PFSK-1 (cell line): ENCODE results near the gene CDC42BPB.

ENCODE experiments used
- FOXP2 ChIP-seq: optimal IDR thresholded peaks from 2 replicates; pipeline ENCODE3; 2011; ENCODE audit warnings: borderline replicate concordance, control low read depth, inconsistent platforms; ENCODE audit not compliant: insufficient read depth; ENCODE audit errors: extremely low read length, extremely low read depth
- POLR2AphosphoS5 ChIP-seq: IDR thresholded peaks from 2 replicates; pipeline ENCODE4 v1.6.1; 2012; ENCODE audit warnings: low read depth, mild to moderate bottlenecking, control low read depth, low read length, moderate library complexity
- SIN3A ChIP-seq: IDR thresholded peaks from 2 replicates; pipeline ENCODE4 v1.6.1; 2012; ENCODE audit warnings: mild to moderate bottlenecking, low read length, moderate library complexity, borderline replicate concordance; ENCODE audit not compliant: insufficient read depth
- TAF1 ChIP-seq: IDR thresholded peaks from 2 replicates; pipeline ENCODE4 v1.6.1; 2012; ENCODE audit warnings: low read length, control low read depth, borderline replicate concordance; ENCODE audit not compliant: insufficient read depth
- TF ChIP-seq, protein P1 (sequence below), 2 experiments: IDR thresholded peaks; 2 replicates each; pipeline versions ENCODE4 v1.6.1 to v1.8.0; 2011 to 2012; ENCODE audit warnings: low read depth in 2 of 2, low read length in 2 of 2, control low read depth in 1 of 2, inconsistent platforms in 1 of 2, mild to moderate bottlenecking in 1 of 2, moderate library complexity in 1 of 2; ENCODE audit not compliant: insufficient read depth in 1 of 2

CDC42BPB gene

DNA sequence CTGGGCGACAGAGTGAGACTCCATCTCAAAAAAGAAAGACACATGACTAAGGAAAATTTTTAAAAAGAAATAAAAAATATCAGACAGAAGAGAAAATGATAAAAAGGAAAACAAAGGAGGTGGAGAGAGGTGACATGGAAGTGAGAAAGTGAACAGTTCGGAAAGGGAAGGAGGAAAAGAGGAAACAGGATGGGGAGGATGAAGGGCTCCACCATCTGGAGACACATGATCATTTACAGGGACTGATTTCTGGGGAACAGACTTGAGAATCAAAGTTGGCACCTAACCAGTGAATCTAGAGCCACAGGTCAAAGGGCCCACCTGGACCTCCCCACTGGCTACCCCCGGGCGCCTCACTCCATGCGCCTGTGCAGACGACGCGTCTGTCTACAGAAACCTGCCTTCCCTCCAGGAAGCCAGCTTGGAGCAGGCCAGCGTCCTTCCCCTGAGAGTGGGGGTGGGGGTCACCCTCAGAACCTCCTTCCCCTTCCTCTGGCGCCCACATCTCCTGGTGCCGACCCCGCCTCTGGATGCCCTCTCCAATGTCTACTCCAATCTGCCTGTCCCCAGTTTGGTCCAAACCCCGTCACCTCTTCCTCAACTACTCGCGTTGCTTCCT lies 74.4 kb downstream of the CDC42BPB start:
- TF ChIP-seq TAF1 (no peak), FOXP2 (no peak), POLR2AphosphoS5 (no peak), SIN3A (no peak)
- TF ChIP-seq, protein P1, sequence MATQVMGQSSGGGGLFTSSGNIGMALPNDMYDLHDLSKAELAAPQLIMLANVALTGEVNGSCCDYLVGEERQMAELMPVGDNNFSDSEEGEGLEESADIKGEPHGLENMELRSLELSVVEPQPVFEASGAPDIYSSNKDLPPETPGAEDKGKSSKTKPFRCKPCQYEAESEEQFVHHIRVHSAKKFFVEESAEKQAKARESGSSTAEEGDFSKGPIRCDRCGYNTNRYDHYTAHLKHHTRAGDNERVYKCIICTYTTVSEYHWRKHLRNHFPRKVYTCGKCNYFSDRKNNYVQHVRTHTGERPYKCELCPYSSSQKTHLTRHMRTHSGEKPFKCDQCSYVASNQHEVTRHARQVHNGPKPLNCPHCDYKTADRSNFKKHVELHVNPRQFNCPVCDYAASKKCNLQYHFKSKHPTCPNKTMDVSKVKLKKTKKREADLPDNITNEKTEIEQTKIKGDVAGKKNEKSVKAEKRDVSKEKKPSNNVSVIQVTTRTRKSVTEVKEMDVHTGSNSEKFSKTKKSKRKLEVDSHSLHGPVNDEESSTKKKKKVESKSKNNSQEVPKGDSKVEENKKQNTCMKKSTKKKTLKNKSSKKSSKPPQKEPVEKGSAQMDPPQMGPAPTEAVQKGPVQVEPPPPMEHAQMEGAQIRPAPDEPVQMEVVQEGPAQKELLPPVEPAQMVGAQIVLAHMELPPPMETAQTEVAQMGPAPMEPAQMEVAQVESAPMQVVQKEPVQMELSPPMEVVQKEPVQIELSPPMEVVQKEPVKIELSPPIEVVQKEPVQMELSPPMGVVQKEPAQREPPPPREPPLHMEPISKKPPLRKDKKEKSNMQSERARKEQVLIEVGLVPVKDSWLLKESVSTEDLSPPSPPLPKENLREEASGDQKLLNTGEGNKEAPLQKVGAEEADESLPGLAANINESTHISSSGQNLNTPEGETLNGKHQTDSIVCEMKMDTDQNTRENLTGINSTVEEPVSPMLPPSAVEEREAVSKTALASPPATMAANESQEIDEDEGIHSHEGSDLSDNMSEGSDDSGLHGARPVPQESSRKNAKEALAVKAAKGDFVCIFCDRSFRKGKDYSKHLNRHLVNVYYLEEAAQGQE (IDR thresholded peaks at IDR 0.05; ENCODE audit: insufficient read depth in 1 of 2, low read depth in 2 of 2, low read length in 2 of 2): no peak

DNA sequence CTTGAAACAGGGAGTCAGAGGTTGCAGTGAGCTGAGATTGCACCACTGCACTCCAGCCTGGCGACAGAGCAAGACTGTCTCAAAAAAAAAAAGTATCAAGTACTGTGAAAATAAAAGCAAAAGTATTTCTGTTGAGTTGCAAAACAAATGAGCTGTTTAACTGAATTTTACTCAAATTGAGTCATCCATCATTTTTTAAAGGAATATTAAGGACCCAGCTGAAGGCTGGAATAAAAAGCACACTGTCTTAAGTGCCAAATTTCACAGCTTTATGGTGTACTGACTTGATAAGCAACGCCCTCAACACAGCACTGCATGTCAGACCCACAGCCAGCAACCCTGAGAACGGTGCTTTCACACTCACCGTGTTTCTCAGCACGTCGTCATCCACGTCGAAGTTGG lies 76.9 kb downstream of the CDC42BPB start:
- TF ChIP-seq SIN3A: no peak
- TF ChIP-seq, protein P1 (IDR thresholded peaks at IDR 0.05; ENCODE audit: insufficient read depth in 1 of 2, low read depth in 2 of 2, low read length in 2 of 2): no peak
- no peak for TF ChIP-seq TAF1
- TF ChIP-seq POLR2AphosphoS5: no peak
- no peak for TF ChIP-seq FOXP2

DNA sequence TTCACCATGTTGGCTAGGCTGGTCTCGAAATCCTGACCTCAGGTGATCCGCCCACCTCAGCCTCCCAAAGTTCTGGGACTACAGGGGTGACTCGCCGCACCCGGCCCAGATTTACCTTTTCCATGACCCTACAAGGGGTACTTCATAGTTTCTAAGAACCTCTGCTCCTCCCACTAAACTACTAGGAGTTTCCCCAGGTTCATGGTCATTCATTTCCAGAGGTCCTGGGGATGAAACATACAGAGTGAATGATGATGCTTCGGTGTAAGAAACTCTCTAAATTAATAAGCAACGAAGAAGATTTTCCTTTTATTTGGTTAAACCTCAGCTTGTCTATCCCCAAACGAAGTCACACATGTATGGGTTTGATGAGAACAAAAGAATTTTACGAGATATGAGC lies 77.9 kb downstream of the CDC42BPB start:
- TF ChIP-seq SIN3A: no peak
- TF ChIP-seq, protein P1 (IDR thresholded peaks at IDR 0.05; ENCODE audit: insufficient read depth in 1 of 2, low read depth in 2 of 2, low read length in 2 of 2): no peak
- TF ChIP-seq TAF1: no peak
- TF ChIP-seq FOXP2: no peak
- TF ChIP-seq POLR2AphosphoS5: no peak

DNA sequence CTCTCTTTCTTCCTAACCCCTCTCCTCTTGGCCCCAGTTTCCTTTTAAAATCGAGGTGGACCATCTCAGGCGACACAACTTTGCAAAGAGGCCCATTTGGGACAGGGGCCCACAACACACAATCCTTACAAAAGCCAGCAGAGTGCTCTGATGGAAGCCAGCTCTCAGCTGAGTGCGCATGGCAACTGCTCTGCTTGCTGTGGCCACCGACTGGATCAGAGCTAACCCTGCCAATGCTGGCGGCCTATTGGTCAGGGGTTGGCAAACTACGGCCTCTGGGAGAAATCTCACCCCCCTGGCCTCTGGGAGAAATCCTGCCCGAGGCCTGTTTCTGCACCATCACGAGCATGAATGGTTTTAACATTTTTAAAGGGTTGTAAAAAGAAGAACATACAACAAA lies 79.9 kb downstream of the CDC42BPB start:
- no peak for TF ChIP-seq TAF1
- TF ChIP-seq, protein P1 (IDR thresholded peaks at IDR 0.05; ENCODE audit: insufficient read depth in 1 of 2, low read depth in 2 of 2, low read length in 2 of 2): no peak
- TF ChIP-seq FOXP2: no peak

DNA sequence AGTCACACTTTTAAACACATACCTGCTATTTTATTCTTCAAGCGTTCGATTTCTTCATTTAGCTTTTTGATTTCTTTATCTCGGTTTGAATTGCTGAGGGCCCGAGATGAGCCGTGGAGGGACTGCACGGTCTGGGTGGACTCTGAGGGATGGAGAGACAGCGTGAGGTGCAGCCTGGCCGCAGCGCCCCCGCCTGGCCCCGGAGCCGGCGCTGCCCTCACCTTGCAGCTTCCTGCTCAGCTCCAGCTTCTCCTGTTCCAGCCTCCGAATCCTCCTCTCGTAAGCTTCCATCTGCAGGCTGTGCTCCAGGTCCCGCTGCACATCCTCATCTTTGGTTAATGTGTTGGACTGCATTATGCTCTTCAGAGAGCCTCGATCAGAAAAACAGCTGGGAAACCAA lies 81.7 kb downstream of the CDC42BPB start:
- TF ChIP-seq FOXP2: no peak
- no peak for TF ChIP-seq TAF1
- TF ChIP-seq POLR2AphosphoS5: no peak
- TF ChIP-seq, protein P1 (IDR thresholded peaks at IDR 0.05; ENCODE audit: insufficient read depth in 1 of 2, low read depth in 2 of 2, low read length in 2 of 2): no peak
- no peak for TF ChIP-seq SIN3A
